CD4-positive, alpha-beta T cell treated with Interleukin-6 for 4 hours (primary cell): ENCODE results near the gene RAET1L.
"Not testable (repeated sequence)": the region's sequence is repeated elsewhere in the genome, so short reads cannot be mapped to it uniquely, and the experiment has no call there.

Source experiments
- DNase-seq: peaks from one replicate; pipeline ENCODE4 v3.0.0-alpha.2; 2020; ENCODE audit warnings: mixed read lengths

RAET1L gene

DNA sequence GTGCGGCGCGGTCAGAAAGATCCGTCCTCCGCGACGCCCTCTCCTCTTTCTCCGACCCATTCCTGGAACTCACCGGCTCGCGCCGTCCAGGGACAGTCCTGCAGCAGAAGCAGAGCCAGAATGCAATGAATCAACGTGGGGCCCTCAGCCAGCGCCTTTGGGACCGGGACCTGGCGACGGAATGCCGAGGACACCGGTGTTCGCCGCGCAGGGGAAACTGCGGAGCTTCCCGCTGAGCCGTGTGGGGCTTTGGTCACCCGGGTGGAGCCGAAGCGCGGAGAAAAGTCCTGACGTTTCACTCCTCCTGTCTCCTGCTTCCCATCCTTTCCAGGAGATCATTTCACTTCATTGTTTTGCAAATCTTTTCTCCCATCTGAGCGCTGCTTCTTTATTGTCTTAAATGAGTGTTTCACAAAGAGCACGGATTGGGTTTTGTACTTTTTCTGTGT, 35.1 kb downstream of the RAET1L start:
- no peak for DNase-seq

DNA sequence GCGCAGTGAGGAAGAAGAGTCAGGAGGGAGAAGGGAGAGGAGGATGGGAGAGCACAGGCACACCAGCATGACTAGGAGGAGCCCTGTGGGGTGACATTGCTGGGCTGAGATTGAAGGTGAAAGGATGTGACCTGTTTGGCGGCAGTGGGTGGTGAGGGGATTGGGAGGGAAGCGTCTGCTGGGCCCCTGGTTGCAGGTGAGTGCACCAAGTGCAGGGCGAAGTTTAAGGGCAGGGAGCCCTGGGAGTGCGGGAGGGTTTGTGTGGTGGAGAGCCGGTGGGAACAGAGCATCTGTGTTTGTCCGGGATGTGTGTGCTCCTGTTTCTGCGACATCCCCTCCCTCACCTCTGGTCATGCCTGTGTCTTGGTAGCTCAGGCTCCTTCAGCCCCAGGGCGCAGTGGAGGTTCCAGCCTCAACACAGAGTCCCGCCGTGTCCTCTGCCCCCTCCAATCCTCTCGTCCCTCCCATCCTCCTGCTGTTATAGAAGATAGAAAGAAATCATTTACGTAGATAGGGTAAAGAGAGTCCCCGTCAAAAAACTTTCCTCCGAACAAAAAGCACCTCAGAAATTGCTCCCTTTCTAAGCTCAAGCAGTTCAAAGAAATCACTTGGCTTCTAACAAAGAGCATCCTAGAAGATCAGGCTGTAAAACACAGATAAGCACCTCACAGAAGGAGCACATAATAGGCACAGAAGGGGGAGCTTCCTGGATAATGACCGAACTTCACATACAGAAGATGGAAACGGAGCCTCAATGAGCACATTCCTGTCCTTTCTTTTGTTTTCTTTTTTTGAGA, 36.6 kb downstream of the RAET1L start:
- no peak for DNase-seq

DNA sequence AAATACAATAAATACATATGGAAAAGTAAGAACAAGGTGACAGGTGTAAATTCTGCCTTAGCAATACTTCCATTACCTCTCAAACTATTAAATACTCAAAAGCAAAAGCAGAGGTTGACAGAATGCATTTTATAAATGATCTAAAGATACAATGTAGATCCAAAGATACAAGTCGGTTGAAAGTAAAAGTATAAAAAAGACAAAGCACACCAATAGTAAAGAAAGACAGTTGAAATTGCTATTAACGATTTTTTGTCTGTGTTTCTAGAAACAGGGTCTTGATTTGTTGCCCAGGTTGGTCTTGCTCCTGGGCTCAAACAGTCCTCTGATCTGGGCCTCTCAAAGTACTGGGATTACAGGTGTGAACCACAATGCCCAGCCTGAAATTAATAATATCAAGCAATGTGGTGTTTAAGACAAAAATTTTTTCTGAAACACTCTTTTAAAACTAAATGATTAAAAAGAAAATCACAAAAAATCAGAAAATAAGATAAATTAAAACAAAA, 37.7 kb downstream of the RAET1L start:
- DNase-seq, result no peak

DNA sequence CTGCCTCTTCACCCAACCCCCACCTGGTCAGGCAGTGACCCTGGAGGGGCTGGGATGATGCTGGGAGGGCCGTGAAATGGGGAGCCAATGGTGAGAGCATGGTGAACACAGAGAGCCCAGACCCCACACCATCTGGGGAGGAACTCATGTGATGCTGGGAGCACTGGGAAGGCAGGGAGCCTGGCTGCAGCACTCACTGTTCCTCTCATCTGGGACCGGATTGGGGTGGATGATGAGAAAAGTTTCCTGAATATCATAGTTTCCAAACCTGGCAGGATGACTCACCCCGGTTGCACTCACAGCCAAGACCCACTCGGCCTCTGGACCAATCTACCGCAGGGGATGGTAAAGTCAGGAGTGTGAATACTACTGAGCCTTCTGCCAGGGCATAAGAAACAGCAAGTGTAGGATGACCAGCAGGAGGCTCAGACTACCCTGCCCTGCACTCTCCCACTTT, 39.8 kb downstream of the RAET1L start:
- no peak for DNase-seq

DNA sequence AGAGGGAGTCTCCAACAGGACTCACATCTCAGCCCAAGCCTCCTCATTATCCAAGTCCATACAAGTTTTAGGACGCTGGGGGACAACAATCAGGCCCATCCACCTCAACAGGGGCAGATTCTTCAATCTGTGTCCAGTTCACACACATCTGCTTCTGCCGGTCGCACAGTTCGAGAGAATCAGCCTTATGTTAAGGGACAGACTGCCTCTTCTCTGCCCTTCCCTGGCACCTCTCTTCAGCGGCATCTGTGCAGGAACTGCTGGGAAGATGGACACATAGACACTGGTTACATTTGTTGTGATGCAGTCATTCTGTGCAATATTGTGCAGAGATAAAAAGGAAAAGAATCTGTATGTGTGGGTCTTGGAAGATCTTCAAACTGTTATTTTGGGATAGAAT, 40.6 kb downstream of the RAET1L start:
- no peak for DNase-seq

DNA sequence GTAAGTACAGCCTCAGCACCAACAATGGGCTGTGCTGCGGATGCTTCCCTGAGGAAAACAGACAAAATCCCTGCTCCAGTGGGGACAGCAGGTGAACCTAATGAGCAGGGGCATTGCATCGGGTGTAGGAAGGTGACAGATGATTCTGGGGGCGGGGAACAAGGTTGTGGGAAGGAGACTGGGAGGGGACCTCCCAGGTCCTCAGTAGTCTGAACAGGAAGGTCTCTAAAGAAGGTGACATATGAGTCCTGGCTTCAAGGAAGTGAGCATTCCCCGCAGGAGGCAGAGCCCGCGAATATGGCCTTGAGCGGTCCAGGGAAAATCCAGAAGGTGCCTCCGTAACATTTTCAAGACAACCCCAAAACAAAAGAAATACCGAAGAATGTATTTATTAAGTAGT, 42.2 kb downstream of the RAET1L start:
- no peak for DNase-seq

DNA sequence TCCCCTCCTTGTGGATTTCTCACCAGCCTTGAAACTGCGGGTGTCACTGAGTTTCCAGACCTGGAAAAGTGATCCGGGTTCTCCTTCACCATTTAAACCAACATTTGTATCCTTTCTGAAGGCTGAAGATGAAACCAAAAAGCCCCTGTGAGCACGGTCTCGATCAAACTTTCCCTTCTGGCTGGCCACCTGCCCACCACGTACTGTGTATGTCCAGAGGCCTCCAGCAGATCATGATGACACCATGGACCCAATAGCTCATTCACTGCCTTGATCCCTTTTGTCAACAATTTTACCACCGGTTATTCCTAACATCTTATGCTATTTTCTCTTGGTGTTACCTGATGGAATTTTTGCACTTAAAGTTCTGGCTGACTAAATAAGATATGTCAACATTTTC, 46.0 kb downstream of the RAET1L start:
- no peak for DNase-seq

DNA sequence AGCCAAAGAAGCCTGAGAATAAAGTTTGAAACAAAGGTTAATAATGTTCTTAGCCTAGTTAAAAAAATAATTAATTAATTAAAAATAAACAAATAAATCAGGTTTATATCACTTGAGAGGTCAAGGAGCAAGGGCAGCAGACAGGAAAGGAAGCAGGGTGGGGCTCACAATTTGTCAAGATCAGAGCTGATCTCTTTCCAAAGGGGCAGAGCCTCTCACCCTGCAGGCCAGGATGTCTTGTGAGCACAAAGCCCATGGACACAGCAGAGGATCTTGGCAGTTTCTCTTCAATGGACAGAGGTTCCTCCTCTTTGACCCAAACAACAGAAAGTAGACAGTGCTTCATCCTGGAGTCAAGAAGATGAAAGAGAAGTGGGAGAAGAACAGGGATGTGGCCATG, 46.7 kb downstream of the RAET1L start:
- DNase-seq, result no peak

DNA sequence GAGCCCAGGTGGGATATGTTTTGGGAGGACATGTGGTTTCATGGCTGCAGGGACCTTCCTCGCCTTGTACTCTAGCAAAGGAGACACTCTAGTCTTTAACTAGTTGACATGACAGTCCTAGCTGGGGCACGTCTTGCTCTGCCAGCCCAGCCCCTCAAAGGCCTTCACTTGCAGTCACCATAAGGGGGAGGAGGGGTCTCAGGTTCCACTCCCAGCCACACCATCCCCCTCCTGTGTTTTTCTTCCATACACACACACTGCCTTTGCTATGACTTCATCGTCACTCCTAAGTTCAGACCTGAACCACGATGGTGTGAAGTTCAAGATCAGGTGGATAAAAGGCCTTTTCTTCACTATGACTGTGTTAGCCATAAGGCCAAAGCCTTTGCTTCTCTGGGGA, 48.1 kb downstream of the RAET1L start:
- no peak for DNase-seq

DNA sequence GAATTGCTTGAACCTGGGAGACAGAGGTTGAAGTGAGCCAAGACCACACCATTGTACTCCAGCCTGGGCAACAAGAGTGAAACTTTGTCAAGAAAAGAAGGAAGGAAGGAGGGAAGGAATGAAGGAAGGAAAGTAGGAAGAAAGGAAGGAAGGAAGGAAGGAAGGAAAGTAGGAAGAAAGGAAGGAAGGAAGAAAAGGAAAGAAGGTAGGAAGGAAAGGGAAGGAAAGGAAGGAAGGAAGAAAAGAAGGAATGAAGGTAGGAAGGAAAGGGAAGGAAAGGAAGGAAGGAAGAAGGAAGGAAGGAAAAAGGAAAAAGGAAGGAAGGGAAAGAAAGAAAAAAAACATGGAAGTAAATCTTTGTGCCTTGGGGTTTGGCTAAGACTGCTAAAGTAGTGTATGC, 49.9 kb downstream of the RAET1L start:
- DNase-seq, result no peak

DNA sequence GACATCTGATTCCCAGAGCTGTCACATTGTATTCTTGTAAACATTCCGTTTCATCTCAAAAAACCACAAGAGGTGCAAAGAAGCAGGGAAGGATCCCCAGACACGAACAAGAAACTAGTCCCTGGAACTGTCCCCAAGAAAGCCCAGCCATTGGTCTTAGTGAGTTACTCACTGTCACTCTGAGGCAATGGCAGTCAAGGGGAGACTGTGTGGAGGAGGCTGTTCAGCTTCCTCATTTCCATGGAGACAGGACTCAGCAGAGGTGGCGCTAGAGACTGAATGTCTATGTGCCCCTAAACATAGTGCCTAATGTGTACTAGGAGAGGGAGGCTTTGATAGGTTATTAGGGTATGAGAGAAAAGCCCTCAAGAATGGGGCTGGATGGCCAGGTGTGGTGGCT, 50.5 kb downstream of the RAET1L start:
- no peak for DNase-seq

DNA sequence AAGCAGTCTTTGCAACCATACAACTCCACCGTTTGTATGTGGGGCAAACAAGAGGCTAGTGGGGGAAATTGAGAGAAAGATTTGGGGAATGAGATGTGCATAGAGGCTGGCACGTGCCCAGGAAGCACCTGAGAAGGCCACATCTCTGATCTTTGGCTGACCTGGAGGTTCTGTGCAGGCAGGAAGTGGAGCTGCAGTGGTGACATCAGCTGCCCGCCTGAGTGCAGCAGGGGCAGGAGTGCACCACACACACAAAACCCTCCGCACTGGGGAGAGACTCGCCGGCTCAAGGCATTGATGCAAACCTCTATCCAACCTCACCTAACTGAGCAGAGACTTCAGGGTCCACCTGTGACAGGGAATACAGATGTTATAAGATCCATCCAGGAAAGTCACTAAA, 50.9 kb downstream of the RAET1L start:
- DNase-seq, result not testable (repeated sequence)

DNA sequence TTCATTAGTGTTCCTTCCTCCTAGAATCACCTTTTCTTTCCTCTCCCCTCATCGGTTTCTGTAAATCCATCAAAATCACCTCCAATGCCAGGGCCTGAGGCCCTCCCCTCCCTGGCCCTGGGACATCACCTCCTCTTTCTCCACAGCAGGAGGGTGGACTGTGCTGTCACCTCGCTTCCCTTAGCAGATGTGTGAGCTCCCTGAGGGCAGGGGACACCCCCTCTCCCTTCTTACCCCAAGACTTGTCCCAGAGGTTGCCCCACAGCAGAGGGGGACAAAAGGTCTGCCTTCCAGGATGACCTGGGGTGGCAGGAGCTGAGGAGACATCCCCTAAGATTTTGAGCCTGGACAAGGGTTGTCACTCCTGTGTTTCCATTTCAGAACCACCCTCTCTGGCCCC, 55.7 kb downstream of the RAET1L start:
- DNase-seq, result no peak

DNA sequence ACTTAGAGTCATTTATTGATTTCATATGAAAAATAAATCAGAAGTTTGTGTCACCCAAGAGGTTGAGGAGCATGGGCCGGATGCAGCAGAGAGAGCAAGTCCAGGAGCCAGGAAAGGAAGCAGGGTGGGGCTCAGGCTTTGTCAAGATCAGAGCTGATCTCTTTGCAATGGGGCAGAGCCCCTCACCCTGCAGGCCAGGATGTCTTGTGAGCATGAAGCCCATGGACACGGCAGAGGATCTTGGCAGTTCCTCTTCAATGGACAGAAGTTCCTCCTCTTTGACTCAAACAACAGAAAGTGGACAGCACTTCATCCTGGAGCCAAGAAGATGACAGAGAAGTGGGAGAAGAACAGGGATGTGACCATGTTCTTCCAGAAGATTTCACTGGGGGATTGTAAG, 56.4 kb downstream of the RAET1L start:
- not testable (repeated sequence) for DNase-seq
